EL (cell line): Measurements from ENCODE around the gene CARD8.
A peak's percentile ranks its signal among the peaks of the same experiment; 100 is the strongest.

Experiments used
- DNase-seq: peaks from one replicate; pipeline ENCODE4 v3.0.0-alpha.2; 2016

CARD8 gene

GRCh38 chr19:48203794-48204628 lies 51.7 kb downstream of the CARD8 start:
- DNase-seq = peak; percentile 97

- peak; percentile 13 for DNase-seq
These were observed 52.4 kb downstream of the CARD8 start for GRCh38 chr19:48203222-48203793.

DNA sequence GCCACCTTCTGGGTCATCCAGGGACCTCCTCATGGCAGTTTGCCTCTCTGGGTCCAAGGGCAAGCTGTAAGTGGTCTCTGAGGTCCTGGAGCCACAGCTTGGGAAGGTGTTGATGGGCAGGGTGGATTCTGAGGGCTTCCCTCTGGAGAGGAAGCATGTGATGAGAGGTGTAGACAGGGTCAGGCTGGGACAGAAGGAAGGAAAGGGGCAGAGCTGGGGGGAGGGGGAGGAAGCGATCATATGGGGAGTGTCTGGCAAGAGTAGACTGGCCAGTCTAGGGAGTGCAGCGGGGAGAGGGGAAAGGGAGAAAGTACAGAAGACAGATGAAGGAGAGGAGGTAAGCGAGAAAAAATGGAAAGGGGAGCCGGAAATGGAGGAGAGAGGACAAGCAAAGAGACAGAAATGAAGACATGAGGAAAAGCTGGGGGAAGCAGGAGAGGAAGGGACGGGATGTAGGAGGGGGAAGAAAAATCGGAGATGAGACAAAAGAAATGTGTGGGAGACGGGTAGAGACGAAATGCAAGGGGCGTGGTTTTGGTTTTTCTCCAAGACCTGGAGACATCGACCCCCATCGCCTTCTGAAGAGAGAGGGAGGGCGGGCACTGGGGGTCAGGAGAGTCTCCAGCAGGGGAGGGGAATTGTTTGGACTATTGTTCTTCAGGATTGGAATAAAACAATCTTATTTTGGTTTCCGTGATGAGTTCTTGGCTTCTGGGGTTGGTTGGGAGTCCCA lies 58.6 kb downstream of the CARD8 start:
- DNase-seq = no peak

- no peak for DNase-seq
These were observed 59.4 kb downstream of the CARD8 start for GRCh38 chr19:48196321-48196763.

GRCh38 chr19:48194844-48195830 lies 60.6 kb downstream of the CARD8 start:
- no peak for DNase-seq

- DNase-seq = no peak
These were observed 61.5 kb downstream of the CARD8 start for GRCh38 chr19:48194041-48194843.

DNA sequence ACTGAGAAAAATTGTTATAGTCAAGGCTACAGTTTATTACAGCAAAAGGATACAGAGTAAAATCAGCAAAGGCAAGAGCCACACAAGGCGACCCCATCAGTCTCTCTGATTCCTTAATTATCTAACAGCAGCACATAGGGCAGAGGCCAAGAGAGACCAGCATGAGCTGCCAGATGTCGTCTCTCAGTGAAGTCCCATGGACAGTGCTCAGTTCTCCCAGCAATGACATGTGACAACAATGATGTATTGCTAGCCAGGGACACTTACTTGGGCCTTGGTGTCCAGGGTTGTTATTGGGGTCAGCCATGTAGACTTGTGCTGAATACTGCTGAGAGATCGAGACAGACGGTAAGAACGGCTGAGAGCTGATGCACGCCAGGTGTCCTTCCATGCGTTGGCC lies 63.0 kb downstream of the CARD8 start:
- DNase-seq = no peak

DNA sequence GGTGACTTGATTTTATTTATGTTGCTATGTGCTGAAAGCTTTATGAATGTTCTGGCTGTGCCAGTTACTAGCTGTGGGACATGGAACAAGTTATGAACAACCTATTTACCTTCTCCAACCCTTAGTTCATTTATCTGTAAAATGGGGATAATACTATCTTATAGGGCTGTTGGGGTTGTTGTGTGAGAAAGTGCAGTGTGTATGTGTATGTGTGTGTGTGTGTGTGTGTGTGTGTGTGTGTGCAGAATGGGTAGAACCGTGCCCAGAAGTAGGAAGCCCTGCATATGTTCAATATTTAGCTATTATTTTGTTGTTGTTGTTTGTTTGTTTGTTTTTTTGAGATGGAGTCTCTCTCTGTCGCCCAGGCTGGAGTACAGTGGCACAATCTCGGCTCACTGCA lies 64.8 kb downstream of the CARD8 start:
- DNase-seq = no peak

GRCh38 chr19:48190288-48190884 lies 65.3 kb downstream of the CARD8 start:
- DNase-seq = peak; percentile 17

DNA sequence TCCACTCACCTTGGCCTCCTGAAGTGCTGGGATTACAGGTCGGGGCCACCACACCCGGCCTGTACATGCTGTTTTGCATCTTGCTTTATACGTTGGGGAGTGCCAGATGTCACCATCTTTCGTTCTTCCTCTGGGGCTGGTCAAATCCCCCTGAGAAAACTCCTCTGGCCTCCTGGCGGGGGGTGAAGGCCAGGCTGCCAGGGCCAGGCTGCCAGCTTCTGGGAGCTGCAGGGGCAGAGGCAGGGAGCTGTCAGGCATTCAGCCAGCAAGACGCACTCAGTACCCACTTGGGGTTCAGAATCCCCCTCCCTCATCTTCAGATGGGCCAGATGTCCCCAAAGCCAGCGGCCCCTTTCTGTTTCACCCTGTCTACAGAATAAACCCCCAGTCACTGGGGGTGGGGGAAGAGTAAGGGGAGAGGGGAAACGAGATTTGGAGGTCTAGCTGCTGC lies 69.1 kb downstream of the CARD8 start:
- DNase-seq = no peak

DNA sequence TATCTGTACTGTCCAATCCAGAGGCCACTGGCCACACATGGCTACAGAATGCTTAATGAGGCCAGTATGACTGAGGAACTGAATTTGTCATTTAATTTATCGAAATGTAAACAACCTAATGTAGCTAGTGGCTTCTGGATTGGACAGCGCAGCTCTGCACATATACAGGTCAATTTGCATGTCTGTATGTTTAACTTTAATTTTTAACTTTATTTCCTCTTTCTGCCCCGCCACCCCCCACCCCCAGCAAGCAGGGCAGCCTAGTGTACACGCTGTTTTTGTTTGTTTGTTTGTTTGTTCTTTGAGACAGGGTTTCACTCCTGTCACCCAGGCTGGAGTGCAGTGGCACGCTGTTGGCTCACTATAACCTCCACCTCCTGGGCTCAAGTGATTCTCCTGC lies 69.7 kb downstream of the CARD8 start:
- DNase-seq = no peak

- DNase-seq = no peak
These were observed 72.4 kb downstream of the CARD8 start for GRCh38 chr19:48183356-48183755.

DNA sequence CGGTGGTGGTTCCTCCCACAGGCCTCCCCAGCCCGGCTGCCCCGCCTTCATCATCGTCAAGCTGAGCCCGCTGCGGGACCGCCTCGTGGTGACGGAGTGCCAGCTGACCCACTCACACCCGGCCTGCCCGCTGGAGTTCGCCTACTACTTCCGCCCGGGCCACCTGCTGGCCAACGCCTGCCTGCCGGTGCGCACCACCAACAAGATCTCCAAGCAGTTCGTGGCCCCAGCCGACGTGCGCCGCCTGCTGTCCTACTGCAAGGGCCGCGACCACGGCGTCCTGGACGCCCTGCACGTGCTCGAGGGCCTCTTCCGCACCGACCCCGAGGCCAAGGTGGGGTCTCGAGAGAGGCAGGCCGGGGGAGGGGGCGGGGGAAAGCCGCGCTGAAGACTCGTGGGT lies 73.3 kb downstream of the CARD8 start:
- no peak for DNase-seq

- DNase-seq = no peak
These were observed 74.2 kb downstream of the CARD8 start for GRCh38 chr19:48181505-48181904.

GRCh38 chr19:48176226-48176625 lies 79.5 kb downstream of the CARD8 start:
- no peak for DNase-seq

DNA sequence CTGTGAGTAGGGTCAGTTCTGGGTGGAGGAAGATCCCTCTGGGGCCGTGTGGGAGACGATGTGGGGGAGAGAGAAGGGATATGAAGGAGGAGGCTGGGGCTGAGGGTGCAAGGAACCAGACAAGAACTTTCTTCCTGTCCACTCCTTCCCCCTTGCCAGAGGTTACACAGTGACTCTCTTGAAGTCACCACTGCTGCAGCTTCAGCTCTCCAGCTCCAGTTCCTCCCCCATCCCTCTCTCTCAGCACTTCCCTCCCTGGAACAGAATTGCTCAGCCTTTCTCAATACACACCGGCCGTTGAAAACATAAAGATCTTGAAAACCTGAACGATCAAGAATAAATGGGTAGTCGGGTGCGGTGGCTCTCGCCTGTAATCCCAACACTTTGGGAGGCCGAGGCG lies 80.1 kb downstream of the CARD8 start:
- no peak for DNase-seq

DNA sequence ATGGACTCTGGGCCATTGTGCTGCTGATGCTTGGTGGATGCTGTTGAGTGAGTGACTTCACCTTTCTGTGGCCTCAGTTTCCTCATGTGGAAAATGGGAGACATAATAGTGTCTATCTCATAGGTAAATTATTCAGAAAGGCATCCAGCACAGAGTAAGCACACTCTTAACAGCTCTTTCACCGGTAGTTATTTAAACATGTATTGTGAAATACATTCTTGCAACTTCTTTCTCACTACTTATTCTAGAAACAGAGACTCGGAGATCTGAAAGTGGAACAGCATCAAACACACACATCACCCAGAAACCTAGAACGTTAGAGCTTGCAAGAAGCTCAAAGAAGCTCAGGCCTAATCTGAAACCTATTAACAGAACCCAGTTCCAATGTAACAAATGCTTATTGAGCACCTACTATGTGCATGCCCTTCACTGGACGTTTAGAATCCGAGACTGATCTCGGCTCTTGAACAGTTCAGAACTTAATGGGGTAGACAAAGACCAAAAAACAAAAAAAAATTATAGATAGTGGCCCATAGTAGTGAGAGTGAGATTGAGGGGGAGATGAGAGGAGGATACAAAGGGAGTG lies 81.2 kb downstream of the CARD8 start:
- DNase-seq = no peak

- no peak for DNase-seq
These were observed 84.0 kb downstream of the CARD8 start for GRCh38 chr19:48171710-48172109.

GRCh38 chr19:48170817-48171347 lies 84.8 kb downstream of the CARD8 start:
- no peak for DNase-seq
